ENCODE data around the gene PLPP1.

DNA sequence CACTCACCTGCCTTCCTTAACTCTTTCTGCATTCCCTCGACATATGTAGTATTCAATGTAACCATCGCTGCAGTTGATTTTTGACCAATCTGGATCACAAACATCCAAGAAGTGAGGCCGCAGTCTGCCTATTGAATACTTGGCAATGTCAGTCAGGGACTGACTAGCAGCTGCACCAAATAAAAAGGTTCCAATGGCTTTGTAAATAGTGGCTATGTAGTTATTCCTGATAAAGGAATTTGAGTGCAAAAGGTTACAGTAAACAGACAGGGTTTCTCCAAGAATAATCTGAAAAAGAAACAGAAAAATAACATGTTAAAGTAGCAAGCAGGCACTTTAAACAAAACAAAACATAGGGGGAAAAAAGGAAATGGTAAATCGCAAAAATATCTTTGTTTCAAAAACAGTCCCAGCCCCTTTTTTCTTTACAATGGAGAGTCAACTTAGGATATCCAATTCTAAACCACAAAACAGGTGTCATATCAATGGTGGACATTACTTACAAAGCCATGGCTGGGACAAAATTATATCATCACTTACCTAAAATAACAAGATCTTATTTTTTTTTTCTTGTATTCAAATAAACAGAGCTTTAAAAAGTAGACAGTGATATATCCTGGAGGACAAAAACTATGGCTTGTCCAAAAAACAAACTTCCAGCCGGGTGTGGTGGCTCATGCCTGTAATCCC is 66.8 kb downstream of the PLPP1 start:
- TF ChIP-seq, protein P1, sequence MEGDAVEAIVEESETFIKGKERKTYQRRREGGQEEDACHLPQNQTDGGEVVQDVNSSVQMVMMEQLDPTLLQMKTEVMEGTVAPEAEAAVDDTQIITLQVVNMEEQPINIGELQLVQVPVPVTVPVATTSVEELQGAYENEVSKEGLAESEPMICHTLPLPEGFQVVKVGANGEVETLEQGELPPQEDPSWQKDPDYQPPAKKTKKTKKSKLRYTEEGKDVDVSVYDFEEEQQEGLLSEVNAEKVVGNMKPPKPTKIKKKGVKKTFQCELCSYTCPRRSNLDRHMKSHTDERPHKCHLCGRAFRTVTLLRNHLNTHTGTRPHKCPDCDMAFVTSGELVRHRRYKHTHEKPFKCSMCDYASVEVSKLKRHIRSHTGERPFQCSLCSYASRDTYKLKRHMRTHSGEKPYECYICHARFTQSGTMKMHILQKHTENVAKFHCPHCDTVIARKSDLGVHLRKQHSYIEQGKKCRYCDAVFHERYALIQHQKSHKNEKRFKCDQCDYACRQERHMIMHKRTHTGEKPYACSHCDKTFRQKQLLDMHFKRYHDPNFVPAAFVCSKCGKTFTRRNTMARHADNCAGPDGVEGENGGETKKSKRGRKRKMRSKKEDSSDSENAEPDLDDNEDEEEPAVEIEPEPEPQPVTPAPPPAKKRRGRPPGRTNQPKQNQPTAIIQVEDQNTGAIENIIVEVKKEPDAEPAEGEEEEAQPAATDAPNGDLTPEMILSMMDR (IDR thresholded peaks at IDR 0.05): no peak
- no peak for TF ChIP-seq POLR2A (IDR thresholded peaks at IDR 0.05)
